Measurements from ENCODE around the gene EME1.

DNA sequence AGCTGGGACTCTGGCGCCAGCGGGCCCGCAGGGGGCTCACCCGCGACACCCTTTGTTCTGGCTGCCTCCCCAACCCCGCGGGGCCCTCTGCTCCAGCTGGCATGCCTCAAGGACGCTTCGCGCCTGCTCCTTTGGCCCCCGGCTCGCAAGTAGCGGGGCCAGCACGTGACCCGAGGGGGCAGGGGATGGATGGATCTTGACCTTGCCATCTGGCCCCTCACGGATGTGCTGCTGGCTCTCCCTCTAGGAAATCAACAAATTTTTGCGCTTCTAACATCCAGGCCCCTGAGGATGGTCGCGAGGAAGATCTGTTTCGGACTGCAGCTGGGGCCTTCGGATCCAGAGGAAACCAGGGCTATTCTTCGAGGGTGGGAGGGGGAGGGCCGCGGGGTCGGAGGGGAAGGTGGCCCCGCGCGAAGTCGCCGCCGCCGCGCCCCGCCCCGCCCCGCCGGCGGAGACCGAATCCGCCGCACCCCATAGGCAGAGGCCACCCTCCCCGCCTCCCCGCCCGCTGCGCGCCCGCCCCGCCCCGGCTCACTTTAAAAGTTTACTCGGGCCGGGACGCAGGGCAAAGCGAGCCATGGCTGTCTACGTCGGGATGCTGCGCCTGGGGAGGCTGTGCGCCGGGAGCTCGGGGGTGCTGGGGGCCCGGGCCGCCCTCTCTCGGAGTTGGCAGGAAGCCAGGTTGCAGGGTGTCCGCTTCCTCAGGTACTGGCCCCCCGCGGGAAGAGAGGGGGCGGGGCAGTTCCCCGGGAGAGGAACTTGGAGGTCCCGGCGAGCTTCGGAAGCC lies 52.8 kb downstream of the EME1 start, which contains the start of gene ACSF2:
- no peak for TF ChIP-seq RAD21 (conservative IDR thresholded peaks at IDR 0.05)
- TF ChIP-seq, protein P1, sequence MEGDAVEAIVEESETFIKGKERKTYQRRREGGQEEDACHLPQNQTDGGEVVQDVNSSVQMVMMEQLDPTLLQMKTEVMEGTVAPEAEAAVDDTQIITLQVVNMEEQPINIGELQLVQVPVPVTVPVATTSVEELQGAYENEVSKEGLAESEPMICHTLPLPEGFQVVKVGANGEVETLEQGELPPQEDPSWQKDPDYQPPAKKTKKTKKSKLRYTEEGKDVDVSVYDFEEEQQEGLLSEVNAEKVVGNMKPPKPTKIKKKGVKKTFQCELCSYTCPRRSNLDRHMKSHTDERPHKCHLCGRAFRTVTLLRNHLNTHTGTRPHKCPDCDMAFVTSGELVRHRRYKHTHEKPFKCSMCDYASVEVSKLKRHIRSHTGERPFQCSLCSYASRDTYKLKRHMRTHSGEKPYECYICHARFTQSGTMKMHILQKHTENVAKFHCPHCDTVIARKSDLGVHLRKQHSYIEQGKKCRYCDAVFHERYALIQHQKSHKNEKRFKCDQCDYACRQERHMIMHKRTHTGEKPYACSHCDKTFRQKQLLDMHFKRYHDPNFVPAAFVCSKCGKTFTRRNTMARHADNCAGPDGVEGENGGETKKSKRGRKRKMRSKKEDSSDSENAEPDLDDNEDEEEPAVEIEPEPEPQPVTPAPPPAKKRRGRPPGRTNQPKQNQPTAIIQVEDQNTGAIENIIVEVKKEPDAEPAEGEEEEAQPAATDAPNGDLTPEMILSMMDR (IDR thresholded peaks at IDR 0.05; ENCODE audit: poor library complexity, severe bottlenecking): no peak

All from neural cell (in vitro differentiated cells).